Measurements from ENCODE around the gene IL15RA.

Gene IL15RA

DNA sequence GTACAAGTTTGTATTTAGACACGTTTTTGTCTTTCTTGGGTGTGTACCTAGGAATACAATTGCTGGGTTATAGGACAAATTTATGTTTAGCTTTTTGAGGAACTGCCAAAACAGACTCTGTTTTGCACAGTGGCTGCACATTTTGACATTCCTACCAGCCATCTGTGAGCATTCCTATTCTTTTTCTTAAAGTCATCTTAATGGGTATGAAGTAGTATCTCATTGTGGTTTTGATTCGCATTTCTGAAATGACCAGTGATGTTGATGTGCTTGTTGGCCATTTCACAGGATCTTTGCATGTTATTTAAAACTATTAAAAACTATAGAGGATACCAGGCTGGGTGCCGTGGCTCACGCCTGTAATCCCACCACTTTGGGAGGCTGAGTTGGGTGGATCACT, 32.6 kb upstream of the IL15RA start:
- Histone ChIP-seq H3K9me2 (replicated peaks; ENCODE audit: control insufficient read depth, low read length) (no peaks in the 10 kb centered on the region), H3K36me3 (ENCODE audit: control insufficient read depth, low read length) (no peaks in the 10 kb centered on the region), H3K4me1 (ENCODE audit: control insufficient read depth, low read length) (peaks cover 13% of the 10 kb centered on the region), H3K4me2 (ENCODE audit: low read length) (no peak overlapping the region), H4K20me1 (ENCODE audit: control insufficient read depth, insufficient read depth, low read depth, low read length) (no peaks in the 10 kb centered on the region), H3K27ac (ENCODE audit: low read depth, low read length) (no peak overlapping the region), H3K27me3 (ENCODE audit: control insufficient read depth, low read length) (peaks cover 9% of the 10 kb centered on the region; the same call in 1 of the 2 replicates), H3F3A (ENCODE audit: control insufficient read depth, insufficient read depth) (no peaks in the 10 kb centered on the region), H3K79me2 (ENCODE audit: control insufficient read depth, low read length) (no peaks in the 10 kb centered on the region), H3K9me3 (ENCODE audit: control insufficient read depth, insufficient read depth, low read length) (no peaks in the 10 kb centered on the region), H3K4me3 (ENCODE audit: low read length) (no peak overlapping the region)
- no peak for TF ChIP-seq EZH2phosphoT487 (IDR thresholded peaks at IDR 0.05; ENCODE audit: borderline replicate concordance, low read length)
- TF ChIP-seq, protein P1, sequence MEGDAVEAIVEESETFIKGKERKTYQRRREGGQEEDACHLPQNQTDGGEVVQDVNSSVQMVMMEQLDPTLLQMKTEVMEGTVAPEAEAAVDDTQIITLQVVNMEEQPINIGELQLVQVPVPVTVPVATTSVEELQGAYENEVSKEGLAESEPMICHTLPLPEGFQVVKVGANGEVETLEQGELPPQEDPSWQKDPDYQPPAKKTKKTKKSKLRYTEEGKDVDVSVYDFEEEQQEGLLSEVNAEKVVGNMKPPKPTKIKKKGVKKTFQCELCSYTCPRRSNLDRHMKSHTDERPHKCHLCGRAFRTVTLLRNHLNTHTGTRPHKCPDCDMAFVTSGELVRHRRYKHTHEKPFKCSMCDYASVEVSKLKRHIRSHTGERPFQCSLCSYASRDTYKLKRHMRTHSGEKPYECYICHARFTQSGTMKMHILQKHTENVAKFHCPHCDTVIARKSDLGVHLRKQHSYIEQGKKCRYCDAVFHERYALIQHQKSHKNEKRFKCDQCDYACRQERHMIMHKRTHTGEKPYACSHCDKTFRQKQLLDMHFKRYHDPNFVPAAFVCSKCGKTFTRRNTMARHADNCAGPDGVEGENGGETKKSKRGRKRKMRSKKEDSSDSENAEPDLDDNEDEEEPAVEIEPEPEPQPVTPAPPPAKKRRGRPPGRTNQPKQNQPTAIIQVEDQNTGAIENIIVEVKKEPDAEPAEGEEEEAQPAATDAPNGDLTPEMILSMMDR (IDR thresholded peaks at IDR 0.05; ENCODE audit: low read depth, low read length, poor library complexity, severe bottlenecking) = no peak

DNA sequence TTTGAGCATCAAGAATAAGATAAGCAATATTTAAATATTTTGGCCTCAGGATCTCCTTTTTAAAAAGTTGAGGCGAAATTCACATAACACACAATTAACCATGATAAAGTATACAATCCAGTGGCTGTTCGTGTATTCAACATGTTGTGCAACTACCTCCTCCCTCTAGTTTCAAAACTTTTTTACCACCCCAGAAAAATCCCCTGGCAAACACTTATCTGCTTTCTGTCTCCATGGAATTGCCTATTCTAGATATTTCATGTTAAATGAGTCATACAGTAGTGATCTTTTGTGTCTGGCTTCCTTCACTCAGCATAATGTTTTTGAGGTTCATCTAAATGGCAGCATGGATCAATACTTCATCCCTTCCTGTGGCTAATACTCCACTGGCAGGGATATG, 31.8 kb upstream of the IL15RA start:
- H3K9me2 ChIP-seq (replicated peaks; ENCODE audit: control insufficient read depth, low read length) = no peaks in the 10 kb centered on the region
- no peaks in the 10 kb centered on the region for H3F3A ChIP-seq (ENCODE audit: control insufficient read depth, insufficient read depth)
- peaks cover 10% of the 10 kb centered on the region; the same call in 1 of the 2 replicates for H3K27me3 ChIP-seq (ENCODE audit: control insufficient read depth, low read length)
- no peaks in the 10 kb centered on the region for H4K20me1 ChIP-seq (ENCODE audit: control insufficient read depth, insufficient read depth, low read depth, low read length)
- H3K27ac ChIP-seq (ENCODE audit: low read depth, low read length) = no peak overlapping the region
- no peaks in the 10 kb centered on the region for H3K9me3 ChIP-seq (ENCODE audit: control insufficient read depth, insufficient read depth, low read length)
- TF ChIP-seq, protein P1 (IDR thresholded peaks at IDR 0.05; ENCODE audit: low read depth, low read length, poor library complexity, severe bottlenecking) = no peak
- no peak for TF ChIP-seq EZH2phosphoT487 (IDR thresholded peaks at IDR 0.05; ENCODE audit: borderline replicate concordance, low read length)
- no peaks in the 10 kb centered on the region for H3K79me2 ChIP-seq (ENCODE audit: control insufficient read depth, low read length)
- H3K4me1 ChIP-seq (ENCODE audit: control insufficient read depth, low read length) = peaks cover 4% of the 10 kb centered on the region
- no peak overlapping the region for H3K4me2 ChIP-seq (ENCODE audit: low read length)
- no peak overlapping the region for H3K4me3 ChIP-seq (ENCODE audit: low read length)
- no peaks in the 10 kb centered on the region for H3K36me3 ChIP-seq (ENCODE audit: control insufficient read depth, low read length)

DNA sequence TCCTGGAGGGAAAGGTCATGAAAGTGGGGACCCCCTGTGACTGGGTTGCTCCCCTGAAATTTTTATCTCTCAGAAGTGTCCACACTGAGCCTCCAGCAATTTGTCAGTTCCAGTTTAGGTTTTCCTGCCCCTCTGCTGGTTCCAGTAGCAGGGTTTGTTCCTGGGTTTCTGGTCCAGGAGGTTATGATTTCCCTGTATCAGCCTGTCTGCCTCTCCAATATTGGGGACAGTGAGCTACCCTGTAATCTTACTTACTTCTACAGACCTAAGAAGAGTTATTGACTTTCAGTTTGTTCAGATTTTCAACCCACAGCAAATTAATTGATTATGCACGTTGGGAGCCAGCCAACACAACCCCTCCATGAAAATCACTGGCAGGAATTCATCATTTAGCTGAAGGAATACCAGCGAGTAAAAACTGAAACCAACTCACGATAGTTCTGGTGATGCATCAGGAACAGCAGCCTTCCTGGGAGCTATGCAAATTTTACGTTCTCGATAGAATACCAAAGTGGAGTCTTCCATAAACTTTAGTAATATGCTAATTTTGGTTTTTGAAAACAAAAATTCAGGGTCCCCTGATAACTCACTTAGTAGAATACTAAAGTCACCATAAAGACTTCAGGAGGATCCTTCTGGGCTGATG, 31.3 kb upstream of the IL15RA start:
- Histone ChIP-seq H3K36me3 (ENCODE audit: control insufficient read depth, low read length) (no peaks in the 10 kb centered on the region), H3K4me3 (ENCODE audit: low read length) (no peak overlapping the region), H3K4me1 (ENCODE audit: control insufficient read depth, low read length) (no peaks in the 10 kb centered on the region), H3K27me3 (ENCODE audit: control insufficient read depth, low read length) (peaks cover 10% of the 10 kb centered on the region; the same call in 1 of the 2 replicates), H3K9me3 (ENCODE audit: control insufficient read depth, insufficient read depth, low read length) (no peaks in the 10 kb centered on the region), H3K79me2 (ENCODE audit: control insufficient read depth, low read length) (no peaks in the 10 kb centered on the region), H3K9me2 (replicated peaks; ENCODE audit: control insufficient read depth, low read length) (no peaks in the 10 kb centered on the region), H3K27ac (ENCODE audit: low read depth, low read length) (no peak overlapping the region), H3K4me2 (ENCODE audit: low read length) (no peak overlapping the region), H4K20me1 (ENCODE audit: control insufficient read depth, insufficient read depth, low read depth, low read length) (no peaks in the 10 kb centered on the region), H3F3A (ENCODE audit: control insufficient read depth, insufficient read depth) (no peaks in the 10 kb centered on the region)
- TF ChIP-seq, protein P1 (IDR thresholded peaks at IDR 0.05; ENCODE audit: low read depth, low read length, poor library complexity, severe bottlenecking) = no peak
- TF ChIP-seq EZH2phosphoT487 (IDR thresholded peaks at IDR 0.05; ENCODE audit: borderline replicate concordance, low read length) = no peak

Measured in DOHH2 (cell line).